NCI-H2196 treated with DMSO at 0.1 percent for 48 hours (cell line): ENCODE measurements around the gene DUOXA1.
"Not testable (repeated sequence)": the region's sequence is repeated elsewhere in the genome, so short reads cannot be mapped to it uniquely, and the experiment has no call there.

Source experiments
- DNase-seq: peaks from one replicate; lab custom pipeline; 2025; ENCODE audit not compliant: unreplicated experiment; lab: John Stamatoyannopoulos, UW

The DUOXA1 gene

GRCh38 chr15:45114076-45114750, 15.5 kb downstream of the DUOXA1 start, which contains the start of the genes DUOX2 and DUOXA2:
TSS of gene DUOX2 (minus strand) at chr15:45114172. CDS start at chr15:45113411, 761 bp downstream.
TSS of gene DUOXA2 (plus strand) at chr15:45114326. CDS start at chr15:45114606, 280 bp downstream.
- no peak for DNase-seq

DNA sequence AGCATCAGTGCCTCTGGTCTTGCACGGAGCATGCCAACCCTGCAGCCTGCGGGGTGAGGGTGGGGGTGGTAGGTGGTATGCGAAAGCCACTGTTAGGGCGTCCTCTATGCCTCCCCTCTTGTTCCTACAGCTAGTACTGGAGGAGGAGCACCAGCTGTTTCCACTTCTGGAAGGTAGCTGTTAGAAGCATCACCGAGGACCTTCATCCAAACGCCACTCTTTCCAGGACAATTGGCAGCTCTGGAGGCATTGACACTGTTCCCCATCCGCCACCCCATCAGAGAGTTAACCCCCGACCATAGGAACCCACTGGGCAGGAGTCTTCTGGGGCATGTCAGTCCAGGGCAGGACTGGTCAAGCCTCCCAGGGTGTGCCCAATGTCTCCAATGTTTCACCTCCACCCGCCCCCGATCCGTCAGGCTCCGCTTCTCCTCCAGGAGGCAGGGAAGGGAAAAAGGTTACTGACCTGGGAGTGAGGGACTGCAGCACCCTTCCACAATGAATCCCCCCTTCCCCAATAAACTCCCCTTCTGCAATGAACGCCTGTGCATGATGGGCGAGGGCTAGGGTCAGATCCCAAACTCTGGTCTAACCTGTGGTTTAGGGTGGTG, 16.2 kb downstream of the DUOXA1 start:
- no peak for DNase-seq

DNA sequence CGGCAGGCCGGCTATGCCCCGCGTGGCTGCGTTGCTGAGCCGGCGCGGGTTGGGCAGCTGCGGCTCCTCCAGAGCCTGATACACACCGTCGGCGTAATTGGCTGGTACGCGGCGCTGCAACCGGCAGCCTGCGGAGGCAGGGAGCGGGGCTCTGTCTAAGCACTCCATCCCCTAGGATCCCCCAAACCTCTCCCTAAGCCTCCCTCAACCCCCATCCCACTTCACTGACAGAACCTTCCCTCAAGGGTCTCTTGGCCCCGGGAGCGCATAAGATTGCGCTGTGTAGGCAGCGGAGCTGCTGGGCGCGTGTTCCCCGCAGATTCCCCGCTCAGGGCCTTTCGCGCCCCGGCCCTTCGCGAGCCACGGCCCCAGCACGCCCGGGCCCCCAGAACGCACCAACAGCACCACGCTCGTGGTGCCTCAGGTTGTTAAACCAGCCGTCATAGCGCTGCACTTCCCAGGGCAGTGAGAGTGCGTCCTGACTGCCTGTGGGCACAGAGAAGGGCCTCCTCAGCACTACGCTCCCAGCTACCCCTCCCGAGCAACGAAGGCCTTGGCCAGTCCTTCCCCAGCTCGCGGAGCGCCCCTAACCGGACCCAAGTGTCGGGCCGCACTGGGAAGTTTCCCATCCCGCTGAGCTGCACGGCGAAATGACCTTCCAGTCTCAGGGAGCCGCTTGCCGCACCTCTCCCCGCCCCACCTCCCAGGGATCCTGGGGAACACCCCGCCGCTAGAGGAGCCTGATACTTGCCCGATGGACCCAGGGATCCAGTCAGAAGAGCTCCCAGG, 16.9 kb downstream of the DUOXA1 start:
- no peak for DNase-seq

- DNase-seq: no peak
Measured at GRCh38 chr15:45112143-45112590, 17.5 kb downstream of the DUOXA1 start.

DNA sequence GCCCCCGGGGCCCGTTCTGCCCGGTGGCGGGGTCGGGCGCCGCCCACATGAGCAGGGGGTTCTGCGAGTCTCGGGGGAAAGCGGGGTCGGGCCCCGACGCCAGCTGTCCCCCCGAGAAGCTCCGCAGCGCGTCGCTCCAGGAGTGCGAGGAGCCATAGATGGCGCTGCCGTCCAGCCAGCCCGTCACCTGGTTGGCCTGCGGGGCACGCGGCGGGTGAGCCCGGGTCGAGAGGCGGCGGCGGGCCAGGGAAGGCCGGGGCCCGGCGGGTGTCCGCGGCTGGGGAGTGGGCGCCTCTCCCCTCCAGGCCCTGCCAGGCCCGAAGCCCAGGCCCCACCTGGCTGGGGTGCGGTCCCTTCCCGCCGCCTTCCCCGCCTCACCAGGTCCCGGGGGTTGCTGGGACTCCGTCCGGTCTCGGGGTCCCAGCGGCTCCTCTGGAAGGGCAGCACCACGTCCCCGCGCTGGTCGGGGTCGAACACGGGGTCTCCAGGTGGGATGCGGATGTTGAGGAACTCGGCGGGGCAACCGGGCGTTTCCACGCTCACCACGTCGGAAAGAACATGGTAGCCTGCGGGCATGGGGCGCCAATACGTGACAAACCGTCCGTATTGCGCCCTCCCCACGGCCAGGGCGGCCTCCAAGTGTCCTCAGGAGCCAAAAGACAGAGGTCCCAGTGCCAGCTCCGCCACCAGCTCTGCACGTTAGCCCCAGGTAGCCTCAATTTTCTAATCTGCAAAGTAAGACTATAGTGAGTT, 18.1 kb downstream of the DUOXA1 start:
- DNase-seq: no peak

DNA sequence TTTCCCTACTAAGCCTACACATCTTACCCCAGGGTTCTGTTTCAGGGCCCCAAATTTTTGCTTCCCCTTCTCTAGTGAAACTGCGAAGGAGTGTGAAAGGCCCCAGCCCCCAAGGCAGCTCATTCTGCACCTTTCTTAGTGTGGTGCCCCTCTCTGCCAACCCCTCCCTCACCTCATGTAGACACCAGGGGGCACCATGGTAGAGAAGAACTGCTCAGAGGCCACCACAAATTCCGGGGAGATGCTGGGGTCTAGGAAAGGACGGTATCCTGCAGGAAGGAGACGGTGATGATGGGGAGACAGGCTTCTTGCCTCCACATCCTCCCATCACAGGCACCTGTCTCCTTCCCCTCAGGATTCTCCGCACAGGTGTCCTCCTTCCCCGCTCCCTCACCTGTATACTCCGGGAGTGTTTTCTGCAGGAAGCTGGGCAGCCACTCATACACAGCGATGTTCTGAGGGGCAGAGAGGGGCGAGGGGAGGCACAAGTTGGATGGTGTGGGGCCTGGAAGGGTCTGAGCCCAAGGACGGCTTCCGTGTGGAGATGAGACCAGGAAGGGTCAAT, 19.3 kb downstream of the DUOXA1 start:
- no peak for DNase-seq

GRCh38 chr15:45107941-45108630, 21.6 kb downstream of the DUOXA1 start:
- no peak for DNase-seq

DNA sequence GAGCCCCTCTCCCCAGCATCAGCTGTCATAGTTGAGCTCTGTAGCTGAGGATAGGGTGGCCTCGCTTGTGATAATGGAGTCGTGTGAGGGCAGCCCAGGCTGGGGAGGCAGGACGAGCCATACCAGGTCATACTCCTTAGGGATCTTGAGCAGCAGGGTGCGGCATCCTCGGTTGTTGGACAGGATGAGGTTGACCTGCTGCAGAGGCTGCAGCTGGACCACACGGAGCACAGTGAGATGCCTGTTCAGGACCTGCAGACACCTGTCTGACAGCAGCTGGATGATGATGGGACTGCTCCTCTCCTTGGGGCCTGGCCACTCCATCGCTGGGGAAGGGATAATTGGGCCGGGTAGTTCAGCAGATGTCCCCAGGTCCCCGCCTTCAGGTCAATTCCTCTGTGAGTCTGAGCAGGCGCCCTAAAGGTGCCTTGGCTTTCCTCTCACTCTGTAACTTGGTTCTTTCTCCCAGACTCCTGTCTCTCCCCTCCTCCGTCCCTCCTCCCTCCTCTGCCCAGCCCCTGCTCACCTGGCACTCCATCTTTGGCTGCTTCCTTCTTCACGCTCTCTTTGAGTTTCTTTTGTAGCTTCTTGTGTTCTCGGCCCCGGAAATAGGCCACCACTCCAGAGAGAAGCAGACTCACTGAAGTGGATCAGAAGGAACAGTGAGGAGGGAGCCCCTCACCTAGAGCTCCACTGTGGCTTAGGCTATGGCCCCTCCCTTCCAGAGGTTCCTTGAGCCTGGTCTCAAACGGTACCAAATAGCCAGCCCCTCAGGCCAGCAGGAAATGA, 23.5 kb downstream of the DUOXA1 start:
- no peak for DNase-seq

DNA sequence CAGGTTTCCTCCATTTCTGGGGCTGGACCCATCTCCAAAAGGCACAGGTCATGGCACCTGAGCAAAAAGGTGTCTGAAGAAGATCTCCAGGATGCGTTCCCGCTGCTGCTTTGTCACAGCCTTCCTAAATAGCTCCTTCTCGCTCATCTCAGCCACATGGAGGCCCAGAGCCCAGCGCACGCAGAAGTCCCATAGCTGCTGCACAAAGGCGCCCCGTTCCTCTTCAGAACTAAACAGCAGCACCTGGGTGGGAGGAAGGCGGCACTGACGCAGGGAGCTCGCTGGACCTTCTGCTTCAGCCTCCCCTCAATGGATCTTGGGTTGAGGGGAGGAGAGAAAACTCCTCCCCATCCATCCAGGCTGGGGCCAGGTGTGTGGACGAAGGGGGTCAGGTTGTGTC, 24.1 kb downstream of the DUOXA1 start:
- DNase-seq: no peak

- DNase-seq: not testable (repeated sequence)
Measured at GRCh38 chr15:45104170-45104569, 25.5 kb downstream of the DUOXA1 start.

GRCh38 chr15:45102226-45102625, 27.5 kb downstream of the DUOXA1 start:
- no peak for DNase-seq

GRCh38 chr15:45101749-45102148, 27.9 kb downstream of the DUOXA1 start:
- DNase-seq: no peak

- no peak for DNase-seq
Measured at GRCh38 chr15:45100884-45101625, 28.6 kb downstream of the DUOXA1 start.

DNA sequence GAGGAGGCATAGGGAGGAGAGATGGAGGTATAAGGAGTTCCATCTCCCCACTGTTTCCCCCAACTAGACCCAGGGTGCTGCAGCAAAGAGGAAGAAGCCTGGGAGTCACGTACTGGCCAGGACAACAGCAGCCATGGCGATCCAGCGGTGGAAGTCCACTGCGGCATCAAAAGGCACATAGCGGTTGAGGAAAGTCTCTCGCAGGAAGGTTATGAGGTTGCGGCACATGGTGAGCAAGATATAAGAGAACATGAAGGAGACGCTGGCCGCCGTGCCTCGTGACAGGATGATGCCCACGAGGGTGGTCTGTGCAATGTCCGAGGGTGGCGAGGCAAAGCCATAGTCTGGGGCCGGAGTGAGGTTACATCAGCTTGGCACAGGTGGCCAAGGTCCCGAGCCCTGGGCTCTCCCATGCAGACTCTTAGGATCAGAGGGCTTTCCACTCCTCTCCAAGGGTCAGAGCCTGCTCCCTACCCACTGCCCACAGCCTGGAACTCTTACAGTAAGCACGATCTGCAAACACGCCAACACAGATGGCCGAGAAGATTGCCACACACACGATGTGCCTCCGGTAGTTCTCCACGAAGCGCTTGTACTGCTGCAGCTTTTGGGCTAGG, 30.0 kb downstream of the DUOXA1 start:
- DNase-seq: no peak

- DNase-seq: no peak
Measured at GRCh38 chr15:45097466-45097865, 32.2 kb downstream of the DUOXA1 start.

- DNase-seq: no peak
Measured at GRCh38 chr15:45095661-45096060, 34.0 kb downstream of the DUOXA1 start.

GRCh38 chr15:45094358-45094730, 35.3 kb downstream of the DUOXA1 start:
- no peak for DNase-seq

- no peak for DNase-seq
Measured at GRCh38 chr15:45093622-45094357, 35.9 kb downstream of the DUOXA1 start.
